Stimulated activated CD8-positive, alpha-beta memory T cell treated with anti-CD3 and anti-CD28 coated beads, Interleukin-15, amount 100 ng/mL, for 24 hours (primary cell): ENCODE results near the gene HSFY1.
"Not testable (repeated sequence)": the region's sequence is repeated elsewhere in the genome, so short reads cannot be mapped to it uniquely, and the experiment has no call there.

Experiments
- DNase-seq: peaks from one replicate; pipeline ENCODE4 v3.0.0-alpha.2; 2020; ENCODE audit warnings: low read depth

HSFY1 gene, protein sequence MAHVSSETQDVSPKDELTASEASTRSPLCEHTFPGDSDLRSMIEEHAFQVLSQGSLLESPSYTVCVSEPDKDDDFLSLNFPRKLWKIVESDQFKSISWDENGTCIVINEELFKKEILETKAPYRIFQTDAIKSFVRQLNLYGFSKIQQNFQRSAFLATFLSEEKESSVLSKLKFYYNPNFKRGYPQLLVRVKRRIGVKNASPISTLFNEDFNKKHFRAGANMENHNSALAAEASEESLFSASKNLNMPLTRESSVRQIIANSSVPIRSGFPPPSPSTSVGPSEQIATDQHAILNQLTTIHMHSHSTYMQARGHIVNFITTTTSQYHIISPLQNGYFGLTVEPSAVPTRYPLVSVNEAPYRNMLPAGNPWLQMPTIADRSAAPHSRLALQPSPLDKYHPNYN

GRCh38 chrY:18546420-18546819 is at the start of gene HSFY1:
HSFY1 (plus strand) TSS chrY:18546720; CDS start chrY:18546788, 68 bp downstream.
- not testable (repeated sequence) for DNase-seq

- DNase-seq: not testable (repeated sequence)
Observed at GRCh38 chrY:18504266-18504665, 42.3 kb upstream of the HSFY1 start.

- not testable (repeated sequence) for DNase-seq
Observed at GRCh38 chrY:18530995-18531655, 15.4 kb upstream of the HSFY1 start.

GRCh38 chrY:18538952-18539351 is 7.6 kb upstream of the HSFY1 start:
- not testable (repeated sequence) for DNase-seq

- not testable (repeated sequence) for DNase-seq
Observed at GRCh38 chrY:18553132-18553531, 6.6 kb downstream of the HSFY1 start.

GRCh38 chrY:18565915-18566314 is 19.4 kb downstream of the HSFY1 start:
- not testable (repeated sequence) for DNase-seq
